Stimulated activated CD4-positive, alpha-beta T cell treated with anti-CD3 and anti-CD28 coated beads, TNF-alpha, amount 100 ng/mL, for 24 hours (primary cell): ENCODE data around the gene RNF4.
"Not testable (repeated sequence)": the region's sequence is repeated elsewhere in the genome, so short reads cannot be mapped to it uniquely, and the experiment has no call there.

Source experiments
- DNase-seq, 3 experiments: peaks; one replicate each; pipeline ENCODE4 v3.0.0-alpha.2; 2020; ENCODE audit warnings: low read depth in 3 of 3

The RNF4 gene

GRCh38 chr4:2534904-2535375, 66.0 kb downstream of the RNF4 start:
- DNase-seq: no peak

DNA sequence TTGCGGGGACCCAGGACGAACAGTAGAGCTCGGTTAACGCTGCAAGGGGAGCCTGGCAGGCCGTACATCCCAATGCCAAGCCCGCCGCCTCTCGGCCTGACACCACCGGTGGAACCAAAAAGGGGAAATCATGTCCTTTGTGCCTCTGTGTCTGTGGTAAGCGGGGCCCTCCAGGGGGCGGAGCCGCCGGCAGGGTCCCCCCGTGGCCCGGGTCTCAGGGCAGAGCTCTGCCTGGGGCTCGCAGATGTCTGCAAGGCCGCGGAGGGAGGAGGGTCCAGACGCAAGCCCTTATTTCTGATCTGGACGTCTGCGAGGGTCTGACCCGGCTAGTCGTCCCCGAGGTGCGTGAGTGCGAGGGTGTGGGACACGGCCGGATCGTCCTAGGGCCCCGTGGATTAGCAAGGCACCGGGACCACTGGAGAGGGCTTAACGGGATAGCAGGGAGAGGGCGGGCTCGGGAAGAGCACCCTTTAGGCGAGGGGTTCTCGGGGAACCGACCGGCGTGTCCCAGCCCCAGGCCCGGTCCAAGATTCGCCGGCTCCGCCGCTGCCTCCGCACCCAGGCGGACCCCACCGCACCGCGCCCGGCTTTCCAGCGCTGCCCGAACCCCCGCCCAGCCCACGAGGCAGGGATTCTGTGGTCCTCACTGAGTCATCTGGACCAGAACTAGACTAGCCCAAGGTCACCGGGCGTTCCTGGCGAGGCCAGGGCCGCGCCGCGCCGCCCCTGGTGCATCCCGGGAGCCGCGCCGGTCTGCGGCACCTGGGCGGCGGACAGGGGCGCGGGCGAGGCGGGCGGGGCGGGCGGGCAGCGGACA, 66.7 kb downstream of the RNF4 start:
- DNase-seq: peak in 2 of 3 experiments; percentile 15 to 48

- DNase-seq: peak; percentile 95 to 99 (median 97)
These were observed 67.5 kb downstream of the RNF4 start, which contains the start of gene FAM193A for GRCh38 chr4:2536193-2537010. Gene FAM193A (plus strand): TSS chr4:2536647. CDS start chr4:2536916, 269 bp downstream.

GRCh38 chr4:2537011-2537830, 68.3 kb downstream of the RNF4 start:
- DNase-seq: peak; percentile 20 to 53 (median 22)

GRCh38 chr4:2543580-2544191, 74.8 kb downstream of the RNF4 start:
- not testable (repeated sequence) for DNase-seq

GRCh38 chr4:2545321-2546013, 76.6 kb downstream of the RNF4 start:
- DNase-seq: no peak

DNA sequence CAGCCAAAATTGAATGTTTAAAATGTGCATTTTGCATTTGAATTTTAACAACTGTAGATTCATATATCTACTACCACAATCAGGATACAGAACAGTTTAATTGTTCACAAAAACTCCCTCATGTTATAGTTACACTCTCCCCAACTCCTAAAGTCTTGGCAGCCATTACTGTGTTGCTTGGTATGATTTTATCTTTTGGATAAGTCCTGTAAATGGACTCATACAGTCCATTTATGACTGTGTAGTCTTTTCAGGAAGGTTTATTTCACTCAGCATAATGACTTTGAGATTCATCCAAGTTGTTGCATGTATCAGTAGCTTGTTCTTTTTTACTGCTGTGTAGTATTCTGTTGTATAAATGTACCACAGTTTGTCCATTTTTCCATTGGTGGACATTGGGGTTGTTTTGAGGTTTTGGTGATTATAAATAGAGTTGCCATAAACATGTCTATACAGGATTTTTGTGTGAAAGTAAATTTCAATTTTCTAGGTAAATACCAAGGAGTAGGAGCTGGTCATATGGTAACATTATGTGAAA, 77.4 kb downstream of the RNF4 start:
- no peak for DNase-seq

DNA sequence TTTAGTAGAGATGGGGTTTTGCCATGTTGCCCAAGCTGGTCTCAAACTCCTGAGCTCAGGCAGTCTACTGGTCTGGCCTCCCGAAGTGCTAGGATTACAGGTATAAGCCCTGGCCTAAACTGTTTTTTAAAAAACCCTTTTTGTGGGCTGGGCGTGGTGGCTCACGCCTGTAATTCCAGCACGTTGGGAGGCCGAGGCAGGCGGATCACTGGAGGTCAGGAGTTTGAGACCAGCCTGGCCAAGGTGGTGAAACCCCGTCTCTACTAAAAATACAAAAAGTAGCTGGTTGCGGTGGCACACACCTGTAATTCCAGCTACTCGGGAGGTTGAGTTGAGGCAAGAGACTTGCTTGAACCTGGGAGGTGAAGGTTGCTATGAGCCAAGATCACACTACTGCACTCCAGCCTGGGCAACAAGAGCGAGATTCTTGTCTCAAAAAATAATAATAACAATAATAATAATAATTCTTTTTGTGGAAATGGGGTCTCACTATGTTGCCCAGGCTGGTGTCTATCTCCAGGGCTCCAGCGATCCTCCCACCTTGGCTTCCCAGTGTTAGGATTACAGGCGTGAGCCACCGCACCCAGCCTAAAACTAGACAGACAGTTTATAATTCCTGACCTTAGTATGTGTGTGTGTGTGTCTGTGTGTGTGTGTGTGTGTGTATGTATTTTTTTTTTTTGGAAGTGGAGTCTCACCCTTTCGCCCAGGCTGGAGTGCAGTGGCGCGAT, 78.2 kb downstream of the RNF4 start:
- not testable (repeated sequence) for DNase-seq

DNA sequence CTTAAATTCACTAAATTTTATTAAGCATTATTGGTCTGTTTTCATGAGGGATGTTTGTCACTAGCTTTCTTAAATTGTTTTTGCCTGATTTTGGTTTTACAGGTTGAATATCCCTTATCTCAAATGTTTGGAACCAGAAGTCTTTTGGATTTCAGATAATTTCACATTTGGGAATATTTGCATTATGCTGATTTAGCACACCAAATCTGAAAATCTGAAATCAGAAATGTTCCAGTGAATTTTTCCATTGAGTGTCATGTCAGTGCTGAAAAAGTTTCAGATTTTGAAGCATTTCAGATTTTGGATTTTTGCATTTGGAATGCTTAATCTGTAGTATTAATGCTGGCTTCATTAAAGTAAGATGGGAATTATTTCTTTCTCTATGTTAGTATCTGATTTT, 82.2 kb downstream of the RNF4 start:
- DNase-seq: no peak

DNA sequence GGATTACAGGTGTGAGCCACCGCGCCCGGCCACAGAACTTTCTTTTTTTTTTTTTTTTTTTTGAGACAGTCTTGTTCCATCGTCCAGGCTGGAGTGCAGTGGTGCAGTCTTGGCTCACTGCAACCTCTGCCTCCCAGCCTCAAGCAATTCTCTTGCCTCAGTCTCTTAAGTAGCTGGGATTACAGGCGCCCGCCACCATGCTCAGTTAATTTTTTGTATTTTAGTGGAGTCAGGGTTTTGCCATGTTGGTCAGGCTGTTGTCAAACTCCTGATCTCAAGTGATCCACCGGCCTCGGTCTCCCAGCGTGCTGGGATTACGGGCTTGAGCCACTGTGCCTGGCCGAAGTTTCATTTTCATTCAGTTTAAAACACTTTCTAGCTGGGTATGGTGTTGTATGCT, 83.9 kb downstream of the RNF4 start:
- DNase-seq: no peak

- no peak for DNase-seq
These were observed 89.4 kb downstream of the RNF4 start for GRCh38 chr4:2558301-2558700.

DNA sequence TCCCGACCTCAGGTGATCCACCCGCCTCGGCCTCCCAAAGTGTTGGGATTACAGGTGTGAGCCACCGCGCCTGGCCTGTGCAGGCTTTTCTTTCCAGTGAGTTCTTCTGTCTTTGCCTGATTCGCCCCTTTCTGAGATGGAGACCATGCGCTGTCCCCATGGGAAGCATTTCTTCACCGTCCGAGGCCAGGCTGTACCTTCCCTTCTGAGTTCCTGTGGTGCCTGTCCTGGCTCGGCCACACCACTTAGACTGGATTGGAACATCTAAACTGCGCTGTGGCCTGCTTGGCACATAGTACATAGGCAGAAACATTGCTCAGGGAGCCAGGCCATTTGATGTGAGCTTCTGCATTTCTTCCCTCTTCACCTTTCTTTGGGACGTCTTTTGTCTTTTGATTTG, 91.3 kb downstream of the RNF4 start:
- DNase-seq: no peak
